ENCODE measurements around the gene ZNF143. TPM values are rescaled to one million over a fixed set of nuclear protein-coding genes. Genes with fewer than 3 reads are reported as not detected.
A peak's percentile ranks its signal among the peaks of the same experiment; 100 is the strongest.

ZNF143 gene
- total RNA-seq, 1 experiment from 2014 or later: 29.2 TPM

DNA sequence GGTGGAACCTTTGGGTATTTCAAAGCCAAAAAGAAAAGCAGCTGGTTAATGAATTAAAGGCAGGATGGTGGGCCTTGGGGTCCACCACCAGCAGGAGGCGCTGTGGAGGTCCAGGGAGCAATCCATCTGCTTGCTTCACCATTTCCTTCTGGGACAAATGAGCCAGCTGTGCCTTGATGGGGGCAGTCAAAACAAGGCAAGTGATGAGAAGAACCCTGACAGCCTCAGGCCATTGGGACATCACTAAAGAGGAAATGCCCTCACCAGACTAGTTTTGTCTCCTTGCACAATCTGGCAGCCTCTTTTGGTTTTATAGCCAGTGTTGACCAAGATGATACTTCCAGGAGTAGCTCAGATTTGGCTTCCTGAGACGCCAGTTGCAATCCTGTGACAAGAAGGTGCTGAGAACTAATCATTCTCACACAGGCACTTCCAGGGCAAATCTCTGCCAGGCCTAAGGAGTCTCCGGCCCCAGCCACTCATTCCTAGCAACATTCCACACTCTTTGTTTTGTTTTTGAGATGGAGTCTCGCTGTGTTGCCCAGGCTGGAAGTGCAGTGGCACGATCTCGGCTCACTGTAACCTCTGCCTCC, 74.5 kb downstream of the ZNF143 start:
- H2BK15ac ChIP-seq (ENCODE audit: low read depth, low read length): no peak overlapping the region
- no peak overlapping the region for H2BK20ac ChIP-seq (ENCODE audit: low read depth, low read length, poor library complexity, severe bottlenecking)
- H3T11ph ChIP-seq (ENCODE audit: low read length): no peak overlapping the region
- no peak overlapping the region for H2AFZ ChIP-seq (ENCODE audit: low read length)
- H3K4me1 ChIP-seq (ENCODE audit: insufficient read depth, low read length): no peaks in the 10 kb centered on the region; the same call in 1 of the 2 replicates
- no peak overlapping the region for H3K14ac ChIP-seq (ENCODE audit: insufficient read depth, low read length)
- H3K27me3 ChIP-seq (ENCODE audit: insufficient read depth, low read length): no peaks in the 10 kb centered on the region
- no peak overlapping the region for H3K9ac ChIP-seq (ENCODE audit: extremely low read depth, insufficient read length, low read length)
- no peaks in the 10 kb centered on the region for H3K79me1 ChIP-seq (ENCODE audit: insufficient read depth, low read depth, low read length, poor library complexity, severe bottlenecking)
- H3K4me2 ChIP-seq (ENCODE audit: insufficient read depth, insufficient read length, low read length): no peak overlapping the region
- peak; percentile 88 for DNase-seq
- H3K36me3 Mint-ChIP-seq (ENCODE audit: insufficient read depth in 1 of 3, low read depth in 3 of 3): no peaks in the 10 kb centered on the region
- no peak overlapping the region; a peak in 1 of 7 replicates for H3K27ac Mint-ChIP-seq
- no peak overlapping the region for H3K18ac ChIP-seq (ENCODE audit: insufficient read length, low read depth, low read length)
- H3K9me3 ChIP-seq (ENCODE audit: control insufficient read depth, low read depth, low read length): no peaks in the 10 kb centered on the region
- peaks cover 25% of the 10 kb centered on the region in 2 experiments for H3K4me1 Mint-ChIP-seq
- WGBS (ENCODE audit: extremely low coverage, insufficient read length, low lambda C conversion rate): no CpG with 5 or more reads among the region's 6 CpGs
- H3K9me3 Mint-ChIP-seq: no peaks in the 10 kb centered on the region
- H2AK5ac ChIP-seq (ENCODE audit: insufficient read length, low read length): no peak overlapping the region
- no peaks in the 10 kb centered on the region for H4K20me1 ChIP-seq (ENCODE audit: control insufficient read depth, insufficient read depth, insufficient read length)
- no peak overlapping the region for H2BK5ac ChIP-seq (ENCODE audit: insufficient read length, low read length)
- H3K4me3 Mint-ChIP-seq: no peak overlapping the region
- no peaks in the 10 kb centered on the region; the same call in 1 of the 2 replicates for H3K27me3 Mint-ChIP-seq (ENCODE audit: low read depth)
- H4K8ac ChIP-seq (replicated peaks; ENCODE audit: insufficient read length, low read depth, low read length): no peak overlapping the region
- TF ChIP-seq, protein P1, sequence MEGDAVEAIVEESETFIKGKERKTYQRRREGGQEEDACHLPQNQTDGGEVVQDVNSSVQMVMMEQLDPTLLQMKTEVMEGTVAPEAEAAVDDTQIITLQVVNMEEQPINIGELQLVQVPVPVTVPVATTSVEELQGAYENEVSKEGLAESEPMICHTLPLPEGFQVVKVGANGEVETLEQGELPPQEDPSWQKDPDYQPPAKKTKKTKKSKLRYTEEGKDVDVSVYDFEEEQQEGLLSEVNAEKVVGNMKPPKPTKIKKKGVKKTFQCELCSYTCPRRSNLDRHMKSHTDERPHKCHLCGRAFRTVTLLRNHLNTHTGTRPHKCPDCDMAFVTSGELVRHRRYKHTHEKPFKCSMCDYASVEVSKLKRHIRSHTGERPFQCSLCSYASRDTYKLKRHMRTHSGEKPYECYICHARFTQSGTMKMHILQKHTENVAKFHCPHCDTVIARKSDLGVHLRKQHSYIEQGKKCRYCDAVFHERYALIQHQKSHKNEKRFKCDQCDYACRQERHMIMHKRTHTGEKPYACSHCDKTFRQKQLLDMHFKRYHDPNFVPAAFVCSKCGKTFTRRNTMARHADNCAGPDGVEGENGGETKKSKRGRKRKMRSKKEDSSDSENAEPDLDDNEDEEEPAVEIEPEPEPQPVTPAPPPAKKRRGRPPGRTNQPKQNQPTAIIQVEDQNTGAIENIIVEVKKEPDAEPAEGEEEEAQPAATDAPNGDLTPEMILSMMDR (conservative IDR thresholded peaks at IDR 0.05): peak; percentile 98
- H2BK120ac ChIP-seq (ENCODE audit: low read depth, low read length, poor library complexity, severe bottlenecking): no peak overlapping the region
- no peak overlapping the region for H2BK12ac ChIP-seq (ENCODE audit: insufficient read length, low read depth, low read length)
- no peak overlapping the region for H3K56ac ChIP-seq (ENCODE audit: insufficient read length, low read depth, low read length)
- no peaks in the 10 kb centered on the region for H3K23me2 ChIP-seq (ENCODE audit: insufficient read length, low read depth, low read length, poor library complexity, severe bottlenecking)
- no peak overlapping the region for H4K91ac ChIP-seq (ENCODE audit: insufficient read length, low read depth, low read length)
- H3K27ac ChIP-seq (ENCODE audit: insufficient read length, low read depth, low read length): no peak overlapping the region
- no peak overlapping the region for H3K23ac ChIP-seq (ENCODE audit: insufficient read length, low read depth, low read length)
- H4K5ac ChIP-seq (ENCODE audit: insufficient read length, low read depth, low read length): no peak overlapping the region
- no peak overlapping the region for H3K4ac ChIP-seq (ENCODE audit: low read depth, low read length)
- no peaks in the 10 kb centered on the region for H3K79me2 ChIP-seq (ENCODE audit: insufficient read depth, low read length)

Data from H9 (cell line).